NCI-H774 (cell line): Measurements from ENCODE around the gene SUN3.
A peak's percentile ranks its signal among the peaks of the same experiment; 100 is the strongest.

Experiments
- DNase-seq: peaks from one replicate; lab custom pipeline; 2025; lab: John Stamatoyannopoulos, UW

The SUN3 gene

DNA sequence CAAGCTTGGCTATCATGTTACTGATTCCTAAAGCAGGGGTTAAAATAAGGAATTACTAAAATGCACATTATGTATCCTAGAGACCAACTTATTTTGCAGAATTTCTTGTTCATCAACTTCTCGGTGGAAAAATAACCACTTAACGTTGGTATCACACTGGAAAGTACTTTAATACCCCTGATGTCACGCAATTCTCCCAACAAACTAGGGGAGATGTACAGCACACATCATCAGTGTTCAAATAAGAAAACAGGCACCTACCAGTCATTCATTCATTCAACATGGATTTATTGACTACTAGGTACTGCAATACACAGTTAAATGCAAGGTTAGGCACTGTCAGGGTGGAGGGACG is 50.1 kb downstream of the SUN3 start:
- no peak for DNase-seq

DNA sequence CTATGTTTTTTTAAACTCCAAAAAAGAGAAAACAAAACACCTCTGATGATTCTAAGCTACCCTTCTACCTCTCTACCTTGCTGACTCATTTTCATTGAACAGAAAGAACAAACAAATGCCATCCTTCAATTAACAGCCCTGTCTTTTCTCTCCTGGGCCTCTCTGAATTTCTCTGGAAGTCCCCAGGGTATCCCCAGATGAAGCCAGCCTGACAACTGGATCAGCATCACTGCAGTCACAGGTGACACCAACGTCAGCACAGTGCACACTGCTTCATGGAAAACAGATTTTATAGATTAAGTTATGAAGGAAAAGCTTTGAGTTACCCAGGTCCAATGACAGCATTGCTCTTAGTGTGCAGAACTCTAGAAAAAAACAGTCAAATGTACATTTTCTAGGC is 55.2 kb downstream of the SUN3 start:
- no peak for DNase-seq

GRCh38 chr7:47970761-47971160 is 58.1 kb downstream of the SUN3 start:
- no peak for DNase-seq

GRCh38 chr7:47968847-47969774 is 59.8 kb downstream of the SUN3 start:
- DNase-seq = peak; percentile 30

- DNase-seq = no peak
Measured at GRCh38 chr7:47967708-47968107, 61.2 kb downstream of the SUN3 start.

DNA sequence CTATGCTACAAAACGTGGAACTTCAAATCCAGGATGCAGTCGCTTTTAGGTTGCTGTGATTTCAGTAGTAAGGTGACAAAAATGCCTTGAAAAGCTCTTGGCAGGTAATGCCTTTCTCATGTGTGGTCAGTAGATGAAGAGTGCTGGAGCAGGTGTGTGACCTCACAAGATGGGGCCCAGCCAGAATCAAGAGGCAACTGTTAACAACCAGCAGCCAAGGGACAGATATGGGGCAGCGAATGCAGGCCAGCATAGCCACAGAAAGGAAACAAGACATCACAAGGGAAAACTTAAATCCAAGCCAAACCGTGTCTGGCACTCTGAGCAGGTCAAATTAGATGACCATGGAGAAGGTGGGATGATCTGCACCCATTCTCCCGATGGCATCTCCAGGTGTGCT is 61.8 kb downstream of the SUN3 start:
- DNase-seq = no peak

DNA sequence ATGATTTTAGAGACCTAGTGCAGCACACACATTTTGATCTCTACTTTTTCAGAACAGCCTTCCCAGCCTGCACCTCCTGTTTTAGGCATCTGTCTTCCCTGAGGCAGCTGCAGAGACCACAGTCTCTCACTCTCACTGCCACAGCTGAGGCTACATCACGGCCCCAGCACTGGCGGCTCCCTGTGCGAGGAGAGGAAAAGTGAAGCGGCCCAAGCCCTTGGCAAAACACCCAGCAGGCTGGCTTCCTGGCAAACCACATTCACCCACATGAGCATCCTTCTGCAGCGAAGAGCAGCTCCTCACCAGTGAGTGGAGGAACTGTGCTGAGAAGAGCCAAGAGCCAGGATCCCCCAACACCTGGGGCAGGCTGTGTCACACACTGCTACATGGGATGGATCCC is 63.5 kb downstream of the SUN3 start:
- no peak for DNase-seq

DNA sequence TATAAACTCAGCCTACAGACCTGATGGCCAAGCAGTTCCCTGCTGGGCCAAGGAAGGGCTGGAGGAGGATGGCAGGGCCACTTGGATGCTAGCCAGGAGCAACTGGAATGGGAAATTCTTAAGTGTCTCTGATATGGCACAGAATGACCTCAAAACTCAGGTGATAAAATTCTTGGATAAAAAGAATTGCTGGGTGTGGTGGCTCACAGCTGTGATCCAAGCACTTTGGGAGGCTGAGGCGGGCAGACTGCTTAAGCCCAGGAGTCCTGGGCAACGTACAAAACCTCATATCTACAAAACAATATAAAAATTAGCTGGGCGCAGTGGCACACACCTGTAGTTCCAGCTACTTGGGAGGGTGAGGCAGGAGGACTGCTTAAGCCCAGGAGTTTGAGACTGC is 66.6 kb downstream of the SUN3 start:
- DNase-seq = no peak

DNA sequence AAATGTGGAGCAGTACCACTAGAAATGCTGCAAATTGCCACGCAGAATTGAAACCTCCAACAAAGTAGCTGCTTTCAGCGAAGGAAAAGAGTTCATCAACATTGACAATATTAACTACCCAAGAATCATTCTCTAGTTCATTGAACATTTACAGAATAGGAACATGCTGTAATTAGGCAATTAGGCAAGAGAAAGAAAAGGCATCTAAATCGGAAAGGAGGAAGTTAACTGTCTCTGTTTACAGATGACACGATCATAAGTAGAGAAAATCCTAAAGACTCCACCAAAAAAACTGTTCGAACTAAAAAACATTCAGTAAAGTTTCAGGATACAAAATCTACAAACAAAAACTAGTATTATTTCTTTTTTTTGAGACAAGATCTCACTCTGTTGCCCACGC is 71.8 kb downstream of the SUN3 start:
- DNase-seq = no peak

DNA sequence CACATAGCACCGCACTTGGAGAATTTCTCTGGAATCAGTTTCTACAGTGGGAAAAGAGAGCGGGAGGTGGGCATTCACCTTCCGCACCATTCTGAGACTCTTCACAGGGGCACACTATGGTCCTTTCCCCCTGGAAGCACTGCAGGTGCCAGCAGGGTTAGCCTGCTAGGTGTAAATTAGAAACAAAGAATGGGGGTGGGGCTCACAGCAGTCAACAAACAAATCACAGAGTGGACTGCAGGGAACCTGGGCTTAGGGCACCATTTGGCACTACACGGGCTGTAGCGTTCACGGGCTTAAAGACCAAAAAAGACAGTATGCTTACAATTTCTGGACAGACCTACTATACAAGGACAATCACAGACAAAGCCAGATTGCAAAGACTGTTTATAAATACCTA is 72.7 kb downstream of the SUN3 start:
- no peak for DNase-seq

DNA sequence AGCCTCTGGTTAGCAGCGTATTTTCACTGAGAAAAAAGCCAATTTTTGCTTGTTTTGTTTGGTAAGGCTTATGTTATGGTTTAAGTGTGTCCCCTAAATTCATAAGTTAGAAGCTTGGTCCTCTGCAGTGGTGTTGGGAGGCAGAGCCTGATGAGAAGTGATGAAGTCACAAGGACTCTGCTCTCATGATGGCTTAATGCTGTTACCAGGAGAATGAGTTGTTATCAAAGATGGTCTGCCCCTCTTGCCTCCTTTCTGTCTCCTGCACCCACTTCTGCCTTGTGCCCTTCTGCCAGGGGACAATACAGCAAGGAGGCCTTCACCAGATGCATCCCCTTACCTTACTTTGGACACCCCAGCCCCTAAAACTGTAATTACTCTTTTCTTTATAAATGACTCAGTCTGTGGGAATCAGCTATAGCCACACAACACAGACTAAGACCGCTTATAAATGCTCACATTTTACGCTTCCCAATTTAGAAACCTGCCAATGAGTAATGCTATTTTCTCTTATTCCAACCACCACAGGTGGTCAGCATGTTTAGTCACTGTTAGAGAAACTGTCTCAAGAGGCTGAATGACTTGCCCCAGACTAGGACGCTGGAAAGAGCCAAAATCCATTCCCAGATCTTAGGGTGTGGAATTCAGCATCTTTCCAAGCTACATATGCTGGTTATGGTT is 74.5 kb downstream of the SUN3 start:
- DNase-seq = no peak

GRCh38 chr7:47953822-47954221 is 75.1 kb downstream of the SUN3 start:
- no peak for DNase-seq

GRCh38 chr7:47952224-47952623 is 76.7 kb downstream of the SUN3 start:
- no peak for DNase-seq

DNA sequence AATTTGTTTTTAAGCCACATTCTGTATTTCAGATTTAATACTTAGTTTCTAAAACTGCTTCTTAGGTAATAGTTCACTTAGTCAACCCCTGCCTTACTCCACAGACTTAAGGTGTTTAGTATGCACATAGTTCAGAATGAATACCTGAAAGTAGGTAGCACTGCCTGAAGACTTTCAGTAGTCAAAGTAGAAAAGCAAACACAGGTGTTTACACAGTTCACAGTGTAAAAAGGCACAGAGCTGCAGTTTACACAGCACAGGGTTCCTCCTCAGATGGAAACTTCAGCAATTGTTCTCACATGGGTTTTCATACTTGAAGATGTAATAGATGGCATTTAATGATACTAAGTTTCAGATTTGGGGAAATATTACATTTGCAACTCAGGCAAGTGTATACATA is 77.5 kb downstream of the SUN3 start:
- DNase-seq = no peak

- DNase-seq = no peak
Measured at GRCh38 chr7:47950714-47951113, 78.2 kb downstream of the SUN3 start.

DNA sequence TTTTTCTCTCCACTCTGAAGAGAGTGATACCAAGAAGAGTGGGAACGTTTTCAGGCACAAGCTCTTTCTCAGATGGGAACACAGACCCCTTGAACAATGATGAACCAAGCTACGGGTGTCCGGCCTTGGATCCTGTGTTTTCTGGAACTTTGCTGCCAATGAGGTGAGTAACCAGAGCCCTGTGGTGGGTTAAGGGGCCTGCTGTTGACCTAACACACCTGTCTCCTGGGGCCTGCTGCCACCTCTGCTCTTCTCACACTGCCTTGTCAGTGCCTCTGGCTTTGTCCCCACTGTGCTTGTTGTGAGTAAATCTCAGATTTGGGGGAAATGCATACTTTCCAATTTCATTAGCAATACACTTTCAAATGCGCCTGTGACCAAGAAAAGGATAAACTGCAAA is 79.2 kb downstream of the SUN3 start:
- no peak for DNase-seq

- no peak for DNase-seq
Measured at GRCh38 chr7:47948141-47948790, 80.6 kb downstream of the SUN3 start, which contains the start of gene PKD1L1. Gene PKD1L1 (minus strand): TSS chr7:47948466. CDS start chr7:47948440, 26 bp downstream.

GRCh38 chr7:47947355-47947749 is 81.6 kb downstream of the SUN3 start:
- no peak for DNase-seq

DNA sequence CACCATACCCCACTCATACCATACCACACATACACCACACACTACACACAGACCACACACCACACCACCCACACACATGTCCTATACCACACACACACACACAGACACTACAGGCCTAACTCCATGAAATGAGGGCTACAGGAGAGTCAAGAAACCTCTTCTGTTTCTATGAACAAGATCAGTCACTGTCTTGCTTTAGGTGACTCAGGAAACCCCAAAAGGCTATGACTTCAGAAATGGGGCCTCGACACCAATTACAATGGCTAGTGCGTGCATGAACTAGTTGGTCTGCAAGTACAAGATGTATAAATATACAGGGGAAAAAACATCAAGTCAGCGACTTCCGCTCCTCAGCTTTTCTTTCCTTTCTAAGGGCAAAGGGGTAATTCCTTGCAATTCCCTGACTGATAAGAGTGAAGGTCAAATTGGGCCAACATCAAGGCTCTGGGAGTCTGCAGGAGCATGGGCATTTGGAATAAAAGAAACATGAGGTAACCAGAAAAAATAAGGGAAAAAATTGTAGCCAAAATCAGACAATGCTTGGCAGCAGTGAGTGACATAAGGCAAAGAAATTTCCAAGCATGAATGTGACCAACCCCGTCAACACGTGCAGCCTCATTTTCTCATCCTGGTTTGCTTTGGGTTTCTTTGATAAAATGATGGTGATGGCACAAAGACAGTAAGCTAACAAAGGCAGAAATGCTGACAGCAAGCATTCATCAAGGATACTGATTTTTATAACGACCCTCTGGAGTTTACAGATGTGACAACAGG is 82.1 kb downstream of the SUN3 start:
- no peak for DNase-seq

- DNase-seq = peak; percentile 43
Measured at GRCh38 chr7:47945261-47946015, 83.5 kb downstream of the SUN3 start.

GRCh38 chr7:47944536-47945260 is 84.2 kb downstream of the SUN3 start:
- DNase-seq = no peak
